ENCODE results near the gene CDSN.
A peak's percentile ranks its signal among the peaks of the same experiment; 100 is the strongest.
"Not testable (repeated sequence)": the region's sequence is repeated elsewhere in the genome, so short reads cannot be mapped to it uniquely, and the experiment has no call there.

The CDSN gene

GRCh38 chr6:31120151-31120915, at the start of gene CDSN:
CDSN (minus strand) TSS chr6:31120446; CDS start chr6:31120419, 27 bp downstream.
- DNase-seq = no peak
- Mint-ChIP-seq H3K9me3 (no peaks in the 10 kb centered on the region), H3K27me3 (peaks cover 3% of the 10 kb centered on the region), H3K27ac (no peak within 1 kb of the TSS), H3K36me3 (ENCODE audit: low read depth) (no peaks in the 10 kb centered on the region), H3K4me3 (no peak within 1 kb of the TSS), H3K4me1 (ENCODE audit: low read depth) (no peaks in the 10 kb centered on the region)

- Mint-ChIP-seq H3K27ac (no peak overlapping the region), H3K4me3 (no peak overlapping the region), H3K36me3 (ENCODE audit: low read depth) (no peaks in the 10 kb centered on the region), H3K9me3 (no peaks in the 10 kb centered on the region), H3K27me3 (no peaks in the 10 kb centered on the region), H3K4me1 (ENCODE audit: low read depth) (peaks cover 10% of the 10 kb centered on the region)
- no peak for DNase-seq
Observed at GRCh38 chr6:31169123-31169857, 49.0 kb upstream of the CDSN start.

- peaks cover 6% of the 10 kb centered on the region for H3K36me3 Mint-ChIP-seq (ENCODE audit: low read depth)
- no peaks in the 10 kb centered on the region for H3K9me3 Mint-ChIP-seq
- no peak overlapping the region for H3K27ac Mint-ChIP-seq
- no peak overlapping the region for H3K4me3 Mint-ChIP-seq
- DNase-seq = no peak
- no peaks in the 10 kb centered on the region for H3K27me3 Mint-ChIP-seq
- H3K4me1 Mint-ChIP-seq (ENCODE audit: low read depth) = peaks cover 15% of the 10 kb centered on the region
Observed at GRCh38 chr6:31168606-31169005, 48.4 kb upstream of the CDSN start.

GRCh38 chr6:31165986-31166385, 45.7 kb upstream of the CDSN start:
- Mint-ChIP-seq H3K27ac (no peak overlapping the region), H3K27me3 (no peaks in the 10 kb centered on the region)

GRCh38 chr6:31165064-31165832, 45.0 kb upstream of the CDSN start:
- not testable (repeated sequence) for H3K4me3 Mint-ChIP-seq, H3K27ac Mint-ChIP-seq, DNase-seq, H3K27me3 Mint-ChIP-seq, H3K9me3 Mint-ChIP-seq
- Mint-ChIP-seq H3K36me3 (ENCODE audit: low read depth) (peaks cover 39% of the 10 kb centered on the region), H3K4me1 (ENCODE audit: low read depth) (peaks cover 35% of the 10 kb centered on the region)

More at GRCh38 chr6:31165986-31166385, 45.7 kb upstream of the CDSN start:
- no peak for DNase-seq
- no peaks in the 10 kb centered on the region for H3K9me3 Mint-ChIP-seq
- no peak overlapping the region for H3K4me3 Mint-ChIP-seq
- peaks cover 32% of the 10 kb centered on the region for H3K36me3 Mint-ChIP-seq (ENCODE audit: low read depth)
- H3K4me1 Mint-ChIP-seq (ENCODE audit: low read depth) = peaks cover 32% of the 10 kb centered on the region

GRCh38 chr6:31164475-31165063, 44.3 kb upstream of the CDSN start:
- H3K27ac Mint-ChIP-seq = peak overlapping the region; percentile 13
- H3K27me3 Mint-ChIP-seq, H3K9me3 Mint-ChIP-seq, DNase-seq, H3K4me3 Mint-ChIP-seq: not testable (repeated sequence)
- peaks cover 40% of the 10 kb centered on the region for H3K4me1 Mint-ChIP-seq (ENCODE audit: low read depth)
- peaks cover 45% of the 10 kb centered on the region for H3K36me3 Mint-ChIP-seq (ENCODE audit: low read depth)

- no peak overlapping the region for H3K27ac Mint-ChIP-seq
- H3K27me3 Mint-ChIP-seq = no peaks in the 10 kb centered on the region
- H3K36me3 Mint-ChIP-seq (ENCODE audit: low read depth) = peaks cover 52% of the 10 kb centered on the region
- no peak for DNase-seq
- peaks cover 45% of the 10 kb centered on the region for H3K4me1 Mint-ChIP-seq (ENCODE audit: low read depth)
- H3K4me3 Mint-ChIP-seq = no peak overlapping the region
- H3K9me3 Mint-ChIP-seq = no peaks in the 10 kb centered on the region
Observed at GRCh38 chr6:31163922-31164321, 43.7 kb upstream of the CDSN start.

- no peak for DNase-seq
- H3K9me3 Mint-ChIP-seq = no peaks in the 10 kb centered on the region
- H3K4me3 Mint-ChIP-seq = no peak overlapping the region
- peaks cover 59% of the 10 kb centered on the region for H3K36me3 Mint-ChIP-seq (ENCODE audit: low read depth)
- H3K27ac Mint-ChIP-seq = peak overlapping the region; percentile 20
- peaks cover 47% of the 10 kb centered on the region for H3K4me1 Mint-ChIP-seq (ENCODE audit: low read depth)
- H3K27me3 Mint-ChIP-seq = no peaks in the 10 kb centered on the region
Observed at GRCh38 chr6:31162463-31163165, 42.4 kb upstream of the CDSN start.

GRCh38 chr6:31161216-31162126, 41.2 kb upstream of the CDSN start:
- peaks cover 63% of the 10 kb centered on the region for H3K36me3 Mint-ChIP-seq (ENCODE audit: low read depth)
- peak overlapping the region; percentile 42 for H3K4me3 Mint-ChIP-seq
- H3K27ac Mint-ChIP-seq = no peak overlapping the region
- no peaks in the 10 kb centered on the region for H3K9me3 Mint-ChIP-seq
- H3K4me1 Mint-ChIP-seq (ENCODE audit: low read depth) = peaks cover 55% of the 10 kb centered on the region
- DNase-seq = no peak
- no peaks in the 10 kb centered on the region for H3K27me3 Mint-ChIP-seq

- H3K4me1 Mint-ChIP-seq (ENCODE audit: low read depth) = peaks cover 45% of the 10 kb centered on the region
- DNase-seq = peak; percentile 56
- H3K27ac Mint-ChIP-seq = peak overlapping the region; percentile 95
- no peaks in the 10 kb centered on the region for H3K27me3 Mint-ChIP-seq
- H3K4me3 Mint-ChIP-seq = peak overlapping the region; percentile 90
- H3K36me3 Mint-ChIP-seq (ENCODE audit: low read depth) = peaks cover 86% of the 10 kb centered on the region
- H3K9me3 Mint-ChIP-seq = no peaks in the 10 kb centered on the region
Observed at GRCh38 chr6:31158863-31159855, 38.9 kb upstream of the CDSN start.

- Mint-ChIP-seq H3K27ac (peak within 1 kb of the TSS; percentile 95), H3K4me3 (peak within 1 kb of the TSS; percentile 90)
Observed at GRCh38 chr6:31158140-31158862, 38.1 kb upstream of the CDSN start, which contains the start of gene TCF19. TCF19 (plus strand) TSS chr6:31158589; CDS start chr6:31159470, 881 bp downstream.

More at GRCh38 chr6:31158140-31158862, 38.1 kb upstream of the CDSN start, which contains the start of gene TCF19:
- Mint-ChIP-seq H3K27me3 (no peaks in the 10 kb centered on the region), H3K4me1 (ENCODE audit: low read depth) (peaks cover 37% of the 10 kb centered on the region), H3K36me3 (ENCODE audit: low read depth) (peaks cover 84% of the 10 kb centered on the region), H3K9me3 (no peaks in the 10 kb centered on the region)
- DNase-seq = peak; percentile 99

All from activated T-cell treated with anti-CD3 and anti-CD28 coated beads, Interleukin-2, amount 50 U/mL, for 24 hours (primary cell).